Thyroid gland (tissue), 4 donors: ENCODE results near the gene POLR2J3.
"Not testable (repeated sequence)": the region's sequence is repeated elsewhere in the genome, so short reads cannot be mapped to it uniquely, and the experiment has no call there.

Experiments used
- POLR2A ChIP-seq, 2 donors: fragments of 450-650 bp; IDR thresholded peaks; one replicate each; pipeline ENCODE4 v1.6.1; 2017; ENCODE audit warnings: antibody characterized with exemption in 2 of 2, mild to moderate bottlenecking in 2 of 2, moderate library complexity in 1 of 2
- TF ChIP-seq, protein P1 (sequence below), 6 experiments: fragments of 200-600 bp in 3 of 6; fragments of 450-650 bp in 3 of 6; sonication (generic) in 3 of 6; IDR thresholded peaks; one replicate each; pipeline ENCODE4 v1.5.1; 2016 to 2019; ENCODE audit warnings: antibody characterized with exemption in 6 of 6, mild to moderate bottlenecking in 2 of 6, inconsistent platforms in 1 of 6, moderate library complexity in 1 of 6

DNA sequence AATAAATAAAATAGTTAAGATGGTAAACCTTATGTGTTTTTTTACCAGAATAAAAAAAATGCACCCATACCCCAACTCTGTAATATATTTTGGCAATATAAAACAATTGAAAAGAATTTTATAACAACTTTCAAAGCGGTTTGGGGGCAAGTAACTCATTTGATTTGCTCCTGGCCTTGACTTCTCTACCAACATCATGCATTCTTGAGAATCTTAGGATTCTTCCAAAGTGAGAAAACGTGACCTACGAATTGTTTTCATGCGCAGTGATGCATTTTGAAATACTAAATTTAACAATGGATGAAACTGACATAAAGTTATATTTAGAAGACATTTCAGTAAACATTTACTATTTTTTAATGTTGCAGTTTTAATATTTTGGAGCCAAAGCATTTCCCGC is 51.6 kb downstream of the POLR2J3 start:
- TF ChIP-seq, protein P1, sequence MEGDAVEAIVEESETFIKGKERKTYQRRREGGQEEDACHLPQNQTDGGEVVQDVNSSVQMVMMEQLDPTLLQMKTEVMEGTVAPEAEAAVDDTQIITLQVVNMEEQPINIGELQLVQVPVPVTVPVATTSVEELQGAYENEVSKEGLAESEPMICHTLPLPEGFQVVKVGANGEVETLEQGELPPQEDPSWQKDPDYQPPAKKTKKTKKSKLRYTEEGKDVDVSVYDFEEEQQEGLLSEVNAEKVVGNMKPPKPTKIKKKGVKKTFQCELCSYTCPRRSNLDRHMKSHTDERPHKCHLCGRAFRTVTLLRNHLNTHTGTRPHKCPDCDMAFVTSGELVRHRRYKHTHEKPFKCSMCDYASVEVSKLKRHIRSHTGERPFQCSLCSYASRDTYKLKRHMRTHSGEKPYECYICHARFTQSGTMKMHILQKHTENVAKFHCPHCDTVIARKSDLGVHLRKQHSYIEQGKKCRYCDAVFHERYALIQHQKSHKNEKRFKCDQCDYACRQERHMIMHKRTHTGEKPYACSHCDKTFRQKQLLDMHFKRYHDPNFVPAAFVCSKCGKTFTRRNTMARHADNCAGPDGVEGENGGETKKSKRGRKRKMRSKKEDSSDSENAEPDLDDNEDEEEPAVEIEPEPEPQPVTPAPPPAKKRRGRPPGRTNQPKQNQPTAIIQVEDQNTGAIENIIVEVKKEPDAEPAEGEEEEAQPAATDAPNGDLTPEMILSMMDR (IDR thresholded peaks at IDR 0.05), result not testable (repeated sequence)
- TF ChIP-seq POLR2A (IDR thresholded peaks at IDR 0.05), result not testable (repeated sequence)
